ENCODE data around the gene SSU72.

The SSU72 gene

GRCh38 chr1:1610796-1611195 lies 36.1 kb upstream of the SSU72 start:
- DNase-seq (ENCODE audit: low spot score): no peak

GRCh38 chr1:1609822-1610485 lies 35.3 kb upstream of the SSU72 start:
- no peak for DNase-seq (ENCODE audit: low spot score)

- no peak for DNase-seq (ENCODE audit: low spot score)
Observed at GRCh38 chr1:1606232-1606631, 31.6 kb upstream of the SSU72 start.

GRCh38 chr1:1605724-1606123 lies 31.1 kb upstream of the SSU72 start:
- no peak for DNase-seq (ENCODE audit: low spot score)

GRCh38 chr1:1605034-1605591 lies 30.4 kb upstream of the SSU72 start:
- DNase-seq (ENCODE audit: low spot score): no peak

- no peak for DNase-seq (ENCODE audit: low spot score)
Observed at GRCh38 chr1:1604374-1605033, 29.8 kb upstream of the SSU72 start.

GRCh38 chr1:1603671-1604373 lies 29.2 kb upstream of the SSU72 start:
- DNase-seq (ENCODE audit: low spot score): no peak

- DNase-seq (ENCODE audit: low spot score): no peak
Observed at GRCh38 chr1:1602968-1603506, 28.4 kb upstream of the SSU72 start.

GRCh38 chr1:1602304-1602967 lies 27.8 kb upstream of the SSU72 start:
- DNase-seq (ENCODE audit: low spot score): no peak

GRCh38 chr1:1601564-1602303 lies 27.1 kb upstream of the SSU72 start:
- DNase-seq (ENCODE audit: low spot score): no peak

GRCh38 chr1:1600861-1601563 lies 26.3 kb upstream of the SSU72 start:
- DNase-seq (ENCODE audit: low spot score): no peak

- no peak for DNase-seq (ENCODE audit: low spot score)
Observed at GRCh38 chr1:1599935-1600860, 25.5 kb upstream of the SSU72 start, which contains the start of gene FNDC10. FNDC10 (minus strand) TSS chr1:1600135; CDS start chr1:1600015, 120 bp downstream.

GRCh38 chr1:1599030-1599934 lies 24.6 kb upstream of the SSU72 start:
- no peak for DNase-seq (ENCODE audit: low spot score)

- no peak for DNase-seq (ENCODE audit: low spot score)
Observed at GRCh38 chr1:1598720-1599029, 24.0 kb upstream of the SSU72 start.

- DNase-seq (ENCODE audit: low spot score): no peak
Observed at GRCh38 chr1:1598051-1598719, 23.5 kb upstream of the SSU72 start.

GRCh38 chr1:1597275-1597930 lies 22.7 kb upstream of the SSU72 start:
- no peak for DNase-seq (ENCODE audit: low spot score)

GRCh38 chr1:1596493-1597274 lies 22.0 kb upstream of the SSU72 start:
- DNase-seq (ENCODE audit: low spot score): no peak
